Ishikawa (cell line): Measurements from ENCODE around the gene GAPDHS.

Source experiments
- EP300 ChIP-seq: IDR thresholded peaks from 2 replicates; pipeline ENCODE4 v1.6.1; 2012; ENCODE audit warnings: borderline replicate concordance
- RAD21 ChIP-seq: IDR thresholded peaks from 2 replicates; pipeline ENCODE4 v1.6.1; 2012; ENCODE audit warnings: low read depth
- TAF1 ChIP-seq: IDR thresholded peaks from 2 replicates; pipeline ENCODE4 v1.6.1; 2012; ENCODE audit warnings: low read depth, mild to moderate bottlenecking
- TEAD4 ChIP-seq: IDR thresholded peaks from 2 replicates; pipeline ENCODE4 v1.6.1; 2012
- YY1 ChIP-seq: IDR thresholded peaks from 2 replicates; pipeline ENCODE4 v1.6.1; 2012; ENCODE audit warnings: low read depth
- TF ChIP-seq, protein P1 (sequence below): IDR thresholded peaks from 2 replicates; pipeline ENCODE4 v1.6.1; 2012; ENCODE audit warnings: low read depth, mild to moderate bottlenecking
- TF ChIP-seq, protein P2 (sequence below): IDR thresholded peaks from 2 replicates; pipeline ENCODE4 v1.6.1; 2012

DNA sequence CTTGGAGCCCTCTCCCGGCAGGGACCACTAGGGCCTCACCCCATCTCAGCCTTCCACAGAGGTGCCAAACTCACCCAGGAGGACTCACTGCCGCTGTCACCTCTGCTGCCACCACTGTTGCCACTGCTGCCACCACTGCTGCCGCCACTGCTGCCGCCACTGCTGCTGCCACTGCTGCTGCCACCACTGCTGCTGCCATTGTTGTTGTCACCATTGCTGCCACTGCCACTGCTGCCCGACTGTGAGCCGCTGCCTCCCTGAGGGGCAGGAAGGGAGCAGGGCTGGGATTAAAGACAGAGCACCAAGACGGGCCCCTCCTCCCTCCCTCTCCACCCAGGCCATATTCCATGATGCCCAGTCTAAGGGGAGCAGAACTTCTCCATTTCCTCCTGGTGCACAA is 21.9 kb upstream of the GAPDHS start:
- TF ChIP-seq, protein P1, sequence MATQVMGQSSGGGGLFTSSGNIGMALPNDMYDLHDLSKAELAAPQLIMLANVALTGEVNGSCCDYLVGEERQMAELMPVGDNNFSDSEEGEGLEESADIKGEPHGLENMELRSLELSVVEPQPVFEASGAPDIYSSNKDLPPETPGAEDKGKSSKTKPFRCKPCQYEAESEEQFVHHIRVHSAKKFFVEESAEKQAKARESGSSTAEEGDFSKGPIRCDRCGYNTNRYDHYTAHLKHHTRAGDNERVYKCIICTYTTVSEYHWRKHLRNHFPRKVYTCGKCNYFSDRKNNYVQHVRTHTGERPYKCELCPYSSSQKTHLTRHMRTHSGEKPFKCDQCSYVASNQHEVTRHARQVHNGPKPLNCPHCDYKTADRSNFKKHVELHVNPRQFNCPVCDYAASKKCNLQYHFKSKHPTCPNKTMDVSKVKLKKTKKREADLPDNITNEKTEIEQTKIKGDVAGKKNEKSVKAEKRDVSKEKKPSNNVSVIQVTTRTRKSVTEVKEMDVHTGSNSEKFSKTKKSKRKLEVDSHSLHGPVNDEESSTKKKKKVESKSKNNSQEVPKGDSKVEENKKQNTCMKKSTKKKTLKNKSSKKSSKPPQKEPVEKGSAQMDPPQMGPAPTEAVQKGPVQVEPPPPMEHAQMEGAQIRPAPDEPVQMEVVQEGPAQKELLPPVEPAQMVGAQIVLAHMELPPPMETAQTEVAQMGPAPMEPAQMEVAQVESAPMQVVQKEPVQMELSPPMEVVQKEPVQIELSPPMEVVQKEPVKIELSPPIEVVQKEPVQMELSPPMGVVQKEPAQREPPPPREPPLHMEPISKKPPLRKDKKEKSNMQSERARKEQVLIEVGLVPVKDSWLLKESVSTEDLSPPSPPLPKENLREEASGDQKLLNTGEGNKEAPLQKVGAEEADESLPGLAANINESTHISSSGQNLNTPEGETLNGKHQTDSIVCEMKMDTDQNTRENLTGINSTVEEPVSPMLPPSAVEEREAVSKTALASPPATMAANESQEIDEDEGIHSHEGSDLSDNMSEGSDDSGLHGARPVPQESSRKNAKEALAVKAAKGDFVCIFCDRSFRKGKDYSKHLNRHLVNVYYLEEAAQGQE: no peak
- no peak for TF ChIP-seq RAD21
- TF ChIP-seq EP300: no peak
- no peak for TF ChIP-seq TAF1
- TF ChIP-seq YY1: no peak
- TF ChIP-seq, protein P2, sequence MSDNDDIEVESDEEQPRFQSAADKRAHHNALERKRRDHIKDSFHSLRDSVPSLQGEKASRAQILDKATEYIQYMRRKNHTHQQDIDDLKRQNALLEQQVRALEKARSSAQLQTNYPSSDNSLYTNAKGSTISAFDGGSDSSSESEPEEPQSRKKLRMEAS: no peak
- no peak for TF ChIP-seq TEAD4
